Activated naive CD4-positive, alpha-beta T cell treated with anti-CD3 and anti-CD28 coated beads for 36 hours (primary cell): ENCODE results near the gene MESD. TPM values are rescaled to one million over a fixed set of nuclear protein-coding genes. Genes with fewer than 3 reads are reported as not detected.

Experiments
- CTCF ChIA-PET: fragments of 350-600 bp; sonication (Branson Sonifier 250); formaldehyde crosslinking; loops from one replicate; lab custom pipeline; 2021; ENCODE audit warnings: antibody characterized with exemption; lab: Charles Lee
- DNase-seq: peaks from one replicate; pipeline ENCODE4 v3.0.0-alpha.2; 2020
- H3K27ac Mint-ChIP-seq: one replicate; pipeline ENCODE4 v1.8.0; 2021; ENCODE audit warnings: mild to moderate bottlenecking, mixed read lengths
- H3K27me3 Mint-ChIP-seq: one replicate; pipeline ENCODE4 v1.8.0; 2021; ENCODE audit warnings: low read depth, mixed read lengths
- H3K36me3 Mint-ChIP-seq: one replicate; pipeline ENCODE4 v1.8.0; 2021; ENCODE audit warnings: low read depth, mixed read lengths
- H3K4me1 Mint-ChIP-seq: one replicate; pipeline ENCODE4 v1.8.0; 2021; ENCODE audit warnings: low read depth, mixed read lengths
- H3K4me3 Mint-ChIP-seq: one replicate; pipeline ENCODE4 v1.8.0; 2021; ENCODE audit warnings: mild to moderate bottlenecking, moderate library complexity, mixed read lengths
- H3K9me3 Mint-ChIP-seq: one replicate; pipeline ENCODE4 v1.8.0; 2021; ENCODE audit warnings: mixed read lengths
- intact Hi-C: fragments of 100-400 bp; cut with micrococcal nuclease; formaldehyde crosslinking; loops from one replicate; pipeline ENCODE4 v1.15.1; 2023
- total RNA-seq, 2 experiments: library from RNA; stranded (reverse); gene quantifications; one replicate each; pipeline ENCODE4 v1.2.3, GENCODE V29; 2021

The MESD gene
- total RNA-seq: 10 to 100 TPM; 12.5 to 15.1 TPM

DNA sequence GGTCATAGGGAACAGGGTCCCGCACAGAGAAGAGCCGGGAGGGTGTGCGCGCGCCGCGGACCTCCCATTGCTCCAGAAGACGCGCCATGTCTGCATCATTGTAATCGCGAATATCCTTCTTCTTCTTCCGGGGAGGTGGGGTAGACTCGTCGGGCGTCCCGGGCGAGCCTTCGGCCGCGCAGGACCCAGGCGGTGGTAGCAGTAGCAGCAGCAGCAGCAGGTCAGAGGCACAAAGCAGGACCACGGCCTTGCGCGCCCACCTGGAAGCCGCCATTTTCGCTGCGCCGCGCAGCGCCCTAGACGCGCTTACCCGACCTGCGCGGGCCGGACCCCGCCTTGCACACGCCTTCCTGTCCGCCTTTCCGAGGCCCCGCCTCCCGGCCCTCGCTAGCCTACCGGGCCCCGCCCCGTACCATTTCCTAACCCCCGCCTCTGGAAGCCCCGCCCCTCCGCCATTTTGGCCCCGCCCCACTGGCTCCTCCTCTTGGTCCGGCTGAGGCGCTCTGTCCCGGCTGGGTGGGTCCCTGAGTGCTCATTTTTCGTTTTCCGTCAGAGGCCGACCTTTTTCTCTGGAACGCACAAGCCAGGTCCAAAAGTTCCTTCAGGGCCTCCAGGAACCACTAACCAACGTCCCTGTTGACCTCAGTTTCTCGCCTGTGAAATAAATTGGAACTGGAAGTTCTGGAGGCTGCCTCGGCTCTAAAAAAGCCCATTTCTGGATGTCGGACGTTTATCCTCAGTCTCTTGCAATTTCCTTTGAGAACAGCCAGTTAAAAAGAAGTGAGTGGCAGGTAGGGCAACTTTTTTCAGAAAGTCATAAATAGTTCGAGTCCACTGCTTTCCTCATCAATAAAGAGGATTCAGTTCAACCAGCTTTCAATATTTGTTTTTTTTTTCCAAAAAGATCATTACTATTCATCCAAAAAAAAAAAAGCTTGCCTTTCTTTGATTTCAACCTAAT is at the start of gene MESD:
TSS of gene MESD (minus strand) at position 302 of the 961 bp plus-strand sequence. CDS start at position 274, 28 bp downstream.
- DNase-seq: peak; percentile 99
- no peaks in the 10 kb centered on the region for H3K27me3 Mint-ChIP-seq
- H3K9me3 Mint-ChIP-seq: no peaks in the 10 kb centered on the region
- H3K27ac Mint-ChIP-seq: peak within 1 kb of the TSS; percentile 97
- H3K36me3 Mint-ChIP-seq: peaks cover 16% of the 10 kb centered on the region
- CTCF ChIA-PET: interaction anchor here (1.7 to 3.5 kb wide), 3 partner anchors 10 to 277 kb away, joined by 5 to 17 read pairs (median 15); no protein-coding TSS in a partner anchor
- peak within 1 kb of the TSS; percentile 99 for H3K4me3 Mint-ChIP-seq
- intact Hi-C loops: loop anchor here (1.0 to 10.0 kb wide), 7 partner anchors 11 to 1058 kb away; partner anchors contain the start of genes ABHD17C, FAH, MEX3B and TLNRD1
- H3K4me1 Mint-ChIP-seq: peaks cover 57% of the 10 kb centered on the region

DNA sequence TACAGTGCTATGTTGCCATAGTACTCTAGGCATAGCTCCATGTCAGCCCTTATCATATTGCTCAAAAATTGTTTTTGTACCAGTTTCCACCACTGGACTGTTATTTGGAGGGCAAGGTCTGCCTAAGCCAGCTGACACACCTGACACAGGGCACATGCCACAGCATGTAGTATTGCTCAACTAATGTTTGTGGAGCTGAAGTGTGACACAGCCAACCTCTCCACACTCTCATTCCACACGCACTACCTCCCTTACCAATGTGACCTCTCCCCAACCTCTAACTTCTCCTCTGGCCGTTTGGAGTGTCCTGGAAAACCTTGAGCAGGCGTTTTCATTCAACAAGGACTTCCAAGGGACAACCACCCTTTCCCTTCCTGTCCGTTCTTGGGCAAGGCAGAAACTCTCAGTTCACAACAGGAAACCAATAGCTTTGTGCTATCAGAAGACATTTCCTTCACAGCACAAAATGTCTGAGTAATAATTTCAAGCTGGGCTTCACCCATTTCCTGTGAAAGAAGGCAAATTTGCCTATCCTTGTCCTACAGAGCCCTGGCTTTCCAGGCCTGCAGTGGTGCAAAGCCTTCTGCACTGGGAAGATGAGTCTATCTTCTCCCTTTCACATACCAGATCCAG is 49.5 kb upstream of the MESD start:
- H3K4me1 Mint-ChIP-seq: peaks cover 7% of the 10 kb centered on the region
- intact Hi-C loops: no loop called here
- no peaks in the 10 kb centered on the region for H3K36me3 Mint-ChIP-seq
- no peaks in the 10 kb centered on the region for H3K27me3 Mint-ChIP-seq
- H3K4me3 Mint-ChIP-seq: no peak overlapping the region
- H3K27ac Mint-ChIP-seq: no peak overlapping the region
- CTCF ChIA-PET: interaction anchor here (1.2 kb wide), 1 partner anchor 227 kb away, joined by 7 read pairs; no protein-coding TSS in a partner anchor
- no peak for DNase-seq
- no peaks in the 10 kb centered on the region for H3K9me3 Mint-ChIP-seq

DNA sequence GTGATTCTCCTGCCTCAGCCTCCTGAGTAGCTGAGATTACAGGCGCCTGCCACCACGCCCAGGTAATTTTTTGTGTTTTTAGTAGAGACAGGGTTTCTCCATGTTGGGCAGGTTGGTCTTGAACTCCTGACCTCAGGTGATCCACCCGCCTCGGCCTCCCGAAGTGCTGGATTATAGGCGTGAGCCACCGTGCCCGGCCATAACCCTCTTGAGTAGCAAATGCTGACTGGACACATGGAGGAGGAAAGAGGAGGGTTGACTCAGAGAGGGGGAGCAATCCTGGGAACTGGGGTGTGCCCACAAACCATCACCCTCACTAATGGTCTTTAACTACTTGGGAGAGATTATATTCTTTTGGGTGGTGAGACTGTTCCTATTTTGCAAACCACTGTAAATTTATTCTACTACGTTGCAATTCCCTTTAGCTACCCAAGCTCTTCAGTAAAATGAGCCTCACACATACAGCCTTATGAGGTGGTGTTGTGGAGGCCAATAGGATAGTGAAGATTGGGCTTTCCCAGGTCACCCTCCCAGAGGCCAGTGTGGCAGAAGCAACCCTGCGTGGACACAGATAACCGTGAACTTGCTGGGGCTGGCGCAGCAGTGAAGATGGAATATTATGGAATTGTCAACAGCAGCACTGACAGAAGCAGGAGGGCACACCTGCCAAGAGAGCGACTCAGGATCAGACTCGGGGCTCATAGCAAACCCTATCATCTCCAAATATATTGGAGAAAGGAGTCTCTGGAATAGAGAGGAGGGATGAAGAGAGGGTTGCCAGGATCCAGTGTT is 48.5 kb upstream of the MESD start:
- H3K27me3 Mint-ChIP-seq: no peaks in the 10 kb centered on the region
- CTCF ChIA-PET: interaction anchor here (0.7 kb wide), 1 partner anchor 180 kb away, joined by 3 read pairs; no protein-coding TSS in a partner anchor
- H3K36me3 Mint-ChIP-seq: no peaks in the 10 kb centered on the region
- H3K9me3 Mint-ChIP-seq: no peaks in the 10 kb centered on the region
- peaks cover 7% of the 10 kb centered on the region for H3K4me1 Mint-ChIP-seq
- intact Hi-C loops: no loop called here
- no peak overlapping the region for H3K4me3 Mint-ChIP-seq
- no peak for DNase-seq
- no peak overlapping the region for H3K27ac Mint-ChIP-seq

DNA sequence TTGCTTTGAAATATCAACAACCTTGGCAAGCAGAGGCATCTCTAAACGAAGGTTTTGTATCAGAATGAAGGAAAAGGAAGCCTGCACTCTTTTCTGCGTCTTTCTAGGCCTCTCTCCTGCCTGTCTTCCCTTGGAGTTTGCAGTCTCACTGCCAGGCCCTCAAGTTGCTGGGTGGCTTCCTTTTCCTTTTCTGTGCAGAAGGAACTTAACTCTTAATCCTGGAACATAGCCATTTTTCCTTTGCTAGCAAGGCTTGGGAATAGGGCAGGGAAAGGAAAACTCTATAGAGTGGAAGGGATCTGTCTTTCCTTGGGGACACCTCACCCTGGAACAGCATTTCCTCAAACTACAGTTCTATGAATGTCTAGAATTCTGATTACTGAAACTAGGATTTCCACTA is 43.9 kb upstream of the MESD start:
- H3K9me3 Mint-ChIP-seq: peaks cover 4% of the 10 kb centered on the region
- intact Hi-C loops: no loop called here
- CTCF ChIA-PET: interaction anchor here (1.3 kb wide), 1 partner anchor 233 kb away, joined by 3 read pairs; no protein-coding TSS in a partner anchor
- H3K4me3 Mint-ChIP-seq: no peak overlapping the region
- H3K27me3 Mint-ChIP-seq: no peaks in the 10 kb centered on the region
- peaks cover 4% of the 10 kb centered on the region for H3K4me1 Mint-ChIP-seq
- no peaks in the 10 kb centered on the region for H3K36me3 Mint-ChIP-seq
- no peak for DNase-seq
- H3K27ac Mint-ChIP-seq: no peak overlapping the region

DNA sequence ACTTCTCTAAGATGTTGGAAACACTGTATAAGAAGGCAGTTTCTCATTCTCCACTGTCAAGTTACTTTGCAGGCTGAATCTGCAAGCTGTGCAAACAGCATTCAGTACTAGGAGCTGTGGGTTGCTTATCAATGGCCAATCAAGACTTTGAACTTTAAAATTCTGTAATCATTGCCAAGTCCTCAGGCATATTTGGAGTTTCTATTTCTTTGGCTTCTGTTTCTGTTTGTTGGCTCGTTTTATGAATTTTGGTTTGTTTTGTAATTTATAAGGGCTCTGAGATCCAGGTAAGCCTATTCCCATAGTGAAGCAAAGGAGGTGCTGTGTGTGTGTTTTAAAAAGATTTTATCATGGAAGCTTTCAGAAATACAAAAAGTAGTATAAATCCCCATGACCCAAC is 43.2 kb upstream of the MESD start:
- H3K27me3 Mint-ChIP-seq: no peaks in the 10 kb centered on the region
- intact Hi-C loops: no loop called here
- H3K4me1 Mint-ChIP-seq: peaks cover 4% of the 10 kb centered on the region
- no peak overlapping the region for H3K4me3 Mint-ChIP-seq
- no peaks in the 10 kb centered on the region for H3K36me3 Mint-ChIP-seq
- no peak overlapping the region for H3K27ac Mint-ChIP-seq
- DNase-seq: no peak
- CTCF ChIA-PET: no interaction called here
- peaks cover 4% of the 10 kb centered on the region for H3K9me3 Mint-ChIP-seq

DNA sequence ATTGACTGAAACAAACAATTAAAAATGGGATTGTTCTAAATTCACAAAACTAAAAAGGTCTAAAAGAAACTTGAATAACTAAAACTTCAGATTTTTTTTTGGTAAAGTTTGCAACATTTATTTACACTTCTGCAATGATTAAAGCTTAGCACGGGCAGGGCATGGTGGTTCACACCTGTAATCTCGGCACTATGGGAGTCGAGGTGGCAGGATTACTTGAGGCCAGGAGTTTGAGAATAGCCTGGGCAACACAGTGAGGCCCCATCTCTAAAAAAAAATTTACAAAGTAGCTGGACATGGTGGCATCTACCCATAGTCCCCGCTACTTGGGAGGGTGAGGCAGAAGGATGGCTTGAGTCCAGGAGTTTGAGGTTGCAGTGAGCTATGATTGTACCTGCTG is 42.7 kb upstream of the MESD start:
- H3K27ac Mint-ChIP-seq: no peak overlapping the region
- no peak overlapping the region for H3K4me3 Mint-ChIP-seq
- intact Hi-C loops: no loop called here
- no peaks in the 10 kb centered on the region for H3K27me3 Mint-ChIP-seq
- no peak for DNase-seq
- no peaks in the 10 kb centered on the region for H3K36me3 Mint-ChIP-seq
- H3K9me3 Mint-ChIP-seq: peaks cover 4% of the 10 kb centered on the region
- H3K4me1 Mint-ChIP-seq: peaks cover 4% of the 10 kb centered on the region
- CTCF ChIA-PET: no interaction called here

DNA sequence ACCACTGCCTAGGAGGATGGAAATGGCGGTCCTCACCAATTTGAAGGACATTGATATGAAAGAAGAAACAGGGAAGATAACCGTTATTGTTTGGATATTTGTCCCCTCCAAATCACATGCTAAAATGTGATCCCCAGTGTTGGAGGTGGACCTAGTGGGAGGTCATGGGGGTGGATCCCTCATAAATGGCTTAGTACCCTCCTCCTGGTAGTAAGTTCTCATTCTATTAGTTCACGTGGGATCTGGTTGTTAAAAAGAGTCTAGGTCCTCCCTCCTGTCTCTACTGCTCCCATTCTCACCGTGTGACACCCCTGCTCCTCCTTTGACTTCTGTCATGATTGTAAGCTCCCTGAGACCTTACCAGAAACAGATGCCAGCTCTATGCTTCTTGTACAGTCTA is 41.6 kb upstream of the MESD start:
- Mint-ChIP-seq H3K9me3 (peaks cover 4% of the 10 kb centered on the region), H3K4me1 (peaks cover 8% of the 10 kb centered on the region), H3K36me3 (no peaks in the 10 kb centered on the region), H3K27ac (no peak overlapping the region), H3K4me3 (no peak overlapping the region), H3K27me3 (no peaks in the 10 kb centered on the region)
- CTCF ChIA-PET: interaction anchor here (1.4 kb wide), 1 partner anchor 235 kb away, joined by 6 read pairs; no protein-coding TSS in a partner anchor
- no peak for DNase-seq
- intact Hi-C loops: no loop called here

DNA sequence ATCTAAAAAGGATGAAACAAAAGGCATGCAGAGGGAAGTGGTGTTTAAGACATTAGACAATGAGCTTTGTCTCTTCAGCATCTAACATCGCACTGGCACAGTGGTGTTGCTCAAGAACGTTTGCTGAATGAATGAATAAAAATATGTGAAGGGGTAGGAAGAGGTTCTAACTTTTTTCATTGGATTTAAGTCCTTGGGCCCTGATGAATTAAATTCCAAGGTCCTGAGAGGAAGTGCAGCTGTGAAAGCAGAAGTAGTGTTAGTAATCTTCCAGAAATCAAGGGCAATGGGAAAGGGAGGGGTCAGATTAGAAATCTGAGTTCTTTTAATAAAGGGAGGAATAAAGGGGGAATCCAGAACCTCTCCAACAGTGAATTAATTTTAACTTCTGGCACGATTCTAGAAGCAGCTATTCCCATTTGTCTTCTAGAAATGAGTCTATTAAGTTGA is 40.7 kb upstream of the MESD start:
- no peak overlapping the region for H3K27ac Mint-ChIP-seq
- no peaks in the 10 kb centered on the region for H3K27me3 Mint-ChIP-seq
- H3K9me3 Mint-ChIP-seq: peaks cover 4% of the 10 kb centered on the region
- CTCF ChIA-PET: interaction anchor here (0.8 to 1.4 kb wide), 2 partner anchors 22 to 234 kb away, joined by 3 read pairs; no protein-coding TSS in a partner anchor
- DNase-seq: no peak
- intact Hi-C loops: no loop called here
- no peaks in the 10 kb centered on the region for H3K36me3 Mint-ChIP-seq
- H3K4me1 Mint-ChIP-seq: peaks cover 8% of the 10 kb centered on the region
- no peak overlapping the region for H3K4me3 Mint-ChIP-seq

DNA sequence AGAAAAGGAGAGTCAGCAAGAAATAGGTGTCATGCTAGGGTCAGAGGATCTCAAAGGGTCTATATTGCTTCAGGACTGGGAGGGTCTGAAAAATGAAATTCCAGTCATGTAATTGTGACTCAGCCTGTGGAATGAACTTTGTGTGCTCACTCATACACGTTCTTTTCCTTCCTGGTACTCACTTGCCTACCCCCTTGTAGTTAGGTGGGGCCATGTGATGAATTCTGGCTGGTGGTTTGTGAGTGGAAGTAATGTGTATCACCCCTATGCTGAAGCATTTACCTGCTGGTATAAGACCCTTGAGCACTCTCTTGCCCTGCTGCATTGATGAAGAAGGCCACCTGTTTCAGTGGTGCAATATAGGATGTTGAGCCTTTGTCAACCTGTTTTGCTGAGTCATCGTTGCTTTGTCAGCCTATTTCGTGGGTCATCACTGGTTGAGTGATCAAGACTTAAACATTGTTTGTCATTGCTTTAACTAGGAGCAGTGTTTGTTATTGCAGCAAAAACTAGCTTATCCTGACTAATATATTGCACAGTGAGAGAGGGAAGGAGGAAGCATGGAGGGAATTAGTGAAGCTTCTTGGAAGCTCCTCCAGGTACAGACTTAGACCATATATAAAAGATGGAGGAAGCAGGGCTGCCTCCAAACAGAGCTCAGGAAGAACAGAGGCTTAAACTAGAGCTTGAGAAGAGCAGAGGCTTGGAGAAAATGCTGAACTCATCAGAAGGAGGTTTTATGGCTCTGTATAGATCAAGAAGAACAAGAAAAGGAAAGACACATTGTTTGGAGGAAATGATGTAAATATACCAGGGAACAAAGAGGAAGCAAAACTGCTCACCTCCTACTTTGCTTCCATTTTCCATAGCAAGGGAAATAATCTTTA is 40.0 kb upstream of the MESD start:
- Mint-ChIP-seq H3K4me1 (peaks cover 11% of the 10 kb centered on the region), H3K4me3 (no peak overlapping the region), H3K36me3 (no peaks in the 10 kb centered on the region), H3K27me3 (no peaks in the 10 kb centered on the region), H3K9me3 (peaks cover 4% of the 10 kb centered on the region), H3K27ac (no peak overlapping the region)
- CTCF ChIA-PET: interaction anchor here (0.8 to 1.4 kb wide), 2 partner anchors 21 to 235 kb away, joined by 3 read pairs; no protein-coding TSS in a partner anchor
- no peak for DNase-seq
- intact Hi-C loops: no loop called here

DNA sequence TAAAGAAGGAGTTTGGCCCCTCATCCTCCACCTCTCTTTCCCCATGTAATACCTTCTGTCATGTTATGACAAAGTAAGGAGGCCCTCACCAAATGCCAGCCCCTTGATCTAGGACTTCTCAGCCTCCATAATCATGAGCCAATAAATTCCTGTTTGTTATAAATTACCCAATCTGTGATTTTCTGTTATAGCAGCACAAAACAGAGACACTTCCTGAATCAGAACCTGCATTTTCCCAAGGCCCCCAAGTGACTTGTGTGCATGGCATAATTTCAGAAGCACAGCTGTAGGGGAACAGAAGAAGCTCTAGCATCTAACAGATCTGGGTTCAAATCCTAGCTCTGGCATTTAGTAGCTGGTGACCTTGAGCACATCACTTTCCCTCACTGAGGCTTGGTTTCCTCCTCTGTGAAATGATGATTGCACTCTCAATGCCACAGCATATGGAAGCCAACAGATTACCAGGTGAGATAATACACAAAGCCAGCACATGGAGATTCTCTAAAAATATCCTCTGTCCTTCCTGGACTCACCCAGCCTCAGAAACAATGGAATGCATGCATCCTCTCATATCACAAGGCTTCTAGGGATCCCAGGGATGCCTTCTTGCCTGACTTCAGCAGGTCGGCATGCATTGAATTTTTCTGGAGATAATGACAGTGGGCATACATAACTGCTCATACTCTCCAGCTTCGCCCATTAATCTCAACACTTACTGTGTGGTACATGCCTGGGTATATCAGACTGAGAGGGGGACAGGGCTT is 37.4 kb upstream of the MESD start:
- intact Hi-C loops: no loop called here
- Mint-ChIP-seq H3K36me3 (no peaks in the 10 kb centered on the region), H3K27me3 (no peaks in the 10 kb centered on the region), H3K27ac (no peak overlapping the region), H3K9me3 (peaks cover 4% of the 10 kb centered on the region), H3K4me3 (no peak overlapping the region), H3K4me1 (peaks cover 28% of the 10 kb centered on the region)
- DNase-seq: no peak
- CTCF ChIA-PET: interaction anchor here (1.0 to 1.4 kb wide), 2 partner anchors 10 to 239 kb away, joined by 3 to 4 read pairs; no protein-coding TSS in a partner anchor
